T-helper 17 cell (primary cell): ENCODE measurements around the gene CDCP2. TPM values are rescaled to one million over a fixed set of nuclear protein-coding genes. Genes with fewer than 3 reads are reported as not detected.
A peak's percentile ranks its signal among the peaks of the same experiment; 100 is the strongest.
"Not testable (repeated sequence)": the region's sequence is repeated elsewhere in the genome, so short reads cannot be mapped to it uniquely, and the experiment has no call there.

Experiments
- ATAC-seq: fragments of 150-1000 bp; cut with Tn5 transposase; 2 replicates; pipeline ENCODE4 v1.10.0; 2021; ENCODE audit warnings: mild to moderate bottlenecking, moderate library complexity
- DNase-seq, 3 donors: peaks; one replicate each; pipeline versions ENCODE4 v3.0.0 to v3.0.0-alpha.2; 2020 to 2021
- H3K9me3 ChIP-seq: one replicate; pipeline ENCODE4 v1.7.0; 2013; ENCODE audit warnings: low read length, mild to moderate bottlenecking; ENCODE audit not compliant: control insufficient read depth, poor library complexity, severe bottlenecking
- H3K27ac Mint-ChIP-seq: one replicate; pipeline ENCODE4 v1.8.0; 2022; ENCODE audit warnings: mild to moderate bottlenecking, moderate library complexity, mixed read lengths
- H3K27me3 Mint-ChIP-seq: one replicate; pipeline ENCODE4 v1.8.0; 2022; ENCODE audit warnings: mixed read lengths
- H3K36me3 Mint-ChIP-seq: one replicate; pipeline ENCODE4 v1.8.0; 2022; ENCODE audit warnings: low read depth, mixed read lengths
- H3K4me1 Mint-ChIP-seq: one replicate; pipeline ENCODE4 v1.8.0; 2022; ENCODE audit warnings: mild to moderate bottlenecking, mixed read lengths
- H3K4me3 Mint-ChIP-seq: one replicate; pipeline ENCODE4 v1.8.0; 2022; ENCODE audit warnings: mild to moderate bottlenecking, moderate library complexity, mixed read lengths
- total RNA-seq, 4 donors: library from RNA in 2 of 4; stranded (reverse) in 2 of 4; gene quantifications; one replicate each; pipeline ENCODE4 v1.2.3 and lab custom pipeline; 2022 to 2026

The CDCP2 gene
- total RNA-seq, 2 donors from 2014 or later, result not detected

DNA sequence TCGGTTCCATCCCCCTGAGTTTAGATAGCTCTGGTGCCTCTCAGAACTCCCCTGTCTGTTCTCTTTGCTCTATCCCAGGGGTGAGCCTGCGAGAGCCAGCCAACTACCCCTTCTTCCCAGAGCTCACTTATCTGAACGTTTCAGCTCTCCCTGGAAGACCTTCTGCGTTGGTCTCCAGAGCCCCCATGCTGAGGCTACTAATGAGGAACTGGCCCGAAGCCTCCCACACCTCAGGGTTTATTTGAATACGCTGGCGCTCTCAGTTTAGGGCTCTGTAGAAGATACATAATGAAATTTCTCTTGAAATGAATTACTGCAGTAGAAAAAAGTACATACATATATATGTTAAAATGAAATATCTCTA, 55.9 kb downstream of the CDCP2 start:
- Mint-ChIP-seq H3K27ac (no peak overlapping the region), H3K4me1 (peaks cover 10% of the 10 kb centered on the region), H3K27me3 (no peaks in the 10 kb centered on the region), H3K4me3 (no peak overlapping the region), H3K36me3 (peaks cover 25% of the 10 kb centered on the region)
- H3K9me3 ChIP-seq, result no peaks in the 10 kb centered on the region
- DNase-seq (no peak), ATAC-seq (no peak)

DNA sequence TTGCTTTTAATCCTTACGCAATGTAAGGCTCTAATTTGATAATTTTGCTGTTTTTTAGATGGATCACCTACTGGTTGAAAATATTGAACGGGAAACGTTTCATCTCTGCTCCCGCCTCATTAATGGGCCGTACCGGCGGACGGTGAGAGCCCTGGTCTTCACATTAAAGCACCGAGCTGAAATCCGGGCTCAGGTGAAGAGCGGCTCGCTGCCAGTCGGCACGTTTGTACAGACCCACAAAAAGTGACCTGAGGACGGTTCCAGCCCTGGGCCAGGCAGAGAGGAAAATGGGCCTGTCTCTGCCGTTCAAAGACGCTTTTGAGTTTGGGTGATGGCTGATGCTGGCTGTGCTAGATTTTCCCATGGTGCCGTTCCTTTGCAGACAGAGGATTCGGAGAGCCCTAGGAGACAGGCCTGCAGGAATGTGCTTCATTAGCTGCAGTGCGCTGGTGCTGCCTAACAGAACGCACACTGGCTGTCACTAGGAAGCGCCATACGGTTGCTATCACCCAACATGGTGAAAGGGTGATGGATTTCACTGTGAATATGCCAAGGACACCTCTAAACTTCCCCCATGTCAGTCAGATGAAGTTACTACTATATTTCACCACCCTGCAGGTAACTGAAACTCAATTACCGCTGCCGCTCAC, 56.4 kb downstream of the CDCP2 start:
- no peaks in the 10 kb centered on the region for H3K27me3 Mint-ChIP-seq
- DNase-seq, result no peak
- no peak for ATAC-seq
- no peak overlapping the region for H3K27ac Mint-ChIP-seq
- H3K4me1 Mint-ChIP-seq, result peaks cover 10% of the 10 kb centered on the region
- no peaks in the 10 kb centered on the region for H3K9me3 ChIP-seq
- no peak overlapping the region for H3K4me3 Mint-ChIP-seq
- peaks cover 28% of the 10 kb centered on the region for H3K36me3 Mint-ChIP-seq

DNA sequence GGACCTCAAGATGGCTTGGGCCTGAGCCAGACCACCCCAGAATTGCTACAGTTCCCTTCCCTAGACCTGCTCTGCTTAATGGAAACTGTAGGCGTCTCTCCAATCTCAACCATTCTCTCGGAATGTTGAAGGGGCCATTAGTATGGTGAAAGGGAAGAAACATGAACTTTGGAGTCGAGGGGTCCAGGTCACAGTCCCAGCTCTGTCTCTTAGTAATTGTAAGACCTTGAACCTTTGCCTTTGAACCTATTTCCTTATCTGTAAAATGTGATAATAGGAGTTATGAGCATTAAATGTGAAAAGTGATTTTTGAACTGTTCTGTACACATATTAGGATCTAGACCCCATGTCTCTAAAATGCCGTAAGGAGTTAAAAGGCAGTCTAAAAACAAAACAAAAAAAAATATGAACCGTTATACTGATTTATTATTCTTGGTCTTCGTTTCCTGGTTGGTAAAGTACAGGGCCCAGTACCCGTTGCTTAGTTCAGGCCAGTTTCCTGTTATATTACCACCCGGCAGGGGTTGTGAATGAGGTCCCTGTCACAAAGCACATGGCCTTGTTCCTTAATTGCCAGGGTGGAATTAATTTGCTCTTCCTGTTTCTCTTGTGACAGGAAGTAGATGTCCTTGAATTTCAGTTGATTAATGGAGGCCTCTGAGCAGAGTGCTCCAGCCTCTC, 57.1 kb downstream of the CDCP2 start:
- no peaks in the 10 kb centered on the region for H3K27me3 Mint-ChIP-seq
- no peaks in the 10 kb centered on the region for H3K9me3 ChIP-seq
- H3K27ac Mint-ChIP-seq, result peak overlapping the region; percentile 60
- DNase-seq (no peak), ATAC-seq (no peak)
- H3K4me1 Mint-ChIP-seq, result peaks cover 10% of the 10 kb centered on the region
- peaks cover 28% of the 10 kb centered on the region for H3K36me3 Mint-ChIP-seq
- H3K4me3 Mint-ChIP-seq, result no peak overlapping the region

GRCh38 chr1:54094730-54095105, 58.1 kb downstream of the CDCP2 start:
- not testable (repeated sequence) for H3K9me3 ChIP-seq, ATAC-seq, DNase-seq, H3K27me3 Mint-ChIP-seq, H3K4me1 Mint-ChIP-seq, H3K4me3 Mint-ChIP-seq
- H3K36me3 Mint-ChIP-seq, result peaks cover 24% of the 10 kb centered on the region
- peak overlapping the region; percentile 60 for H3K27ac Mint-ChIP-seq

DNA sequence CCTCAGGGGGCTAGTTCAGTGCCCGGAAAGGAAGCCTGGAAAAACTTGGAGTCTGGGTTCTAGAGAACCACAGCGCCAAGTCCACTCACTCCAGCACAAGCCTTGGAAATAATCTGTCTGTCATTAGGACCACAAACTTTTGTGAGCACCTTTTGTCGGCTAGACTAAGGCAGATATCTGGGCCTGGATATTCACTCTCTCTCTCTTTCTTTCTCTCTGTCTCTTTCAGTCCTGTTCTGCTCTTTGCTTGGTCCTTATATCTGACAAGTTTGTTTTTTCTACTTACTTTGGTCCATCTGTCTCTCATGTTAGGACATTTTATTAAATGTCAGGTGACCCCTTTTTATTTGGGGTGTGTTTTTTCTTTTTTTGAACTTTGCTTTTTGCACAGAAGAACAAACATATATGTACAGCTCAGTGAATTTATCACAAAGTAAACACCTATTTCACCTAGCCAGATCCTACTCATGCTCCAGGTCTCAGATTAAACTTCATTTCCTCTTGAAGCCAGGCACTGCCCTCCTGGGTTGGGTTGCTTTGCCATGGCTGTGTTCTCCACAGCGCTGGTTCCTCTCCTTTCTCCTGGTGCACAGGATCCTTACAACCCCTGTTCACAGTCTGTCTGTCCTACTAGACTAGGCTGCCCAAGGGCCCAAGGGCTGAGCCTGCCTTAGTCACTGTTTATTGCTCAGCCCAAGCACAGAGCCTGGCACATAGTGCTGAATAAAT, 58.6 kb downstream of the CDCP2 start:
- H3K4me1 Mint-ChIP-seq, result peaks cover 10% of the 10 kb centered on the region
- H3K27ac Mint-ChIP-seq, result peak overlapping the region; percentile 60
- H3K36me3 Mint-ChIP-seq, result peaks cover 23% of the 10 kb centered on the region
- H3K27me3 Mint-ChIP-seq, result no peaks in the 10 kb centered on the region
- no peaks in the 10 kb centered on the region for H3K9me3 ChIP-seq
- H3K4me3 Mint-ChIP-seq, result no peak overlapping the region
- DNase-seq, result no peak
- no peak for ATAC-seq

DNA sequence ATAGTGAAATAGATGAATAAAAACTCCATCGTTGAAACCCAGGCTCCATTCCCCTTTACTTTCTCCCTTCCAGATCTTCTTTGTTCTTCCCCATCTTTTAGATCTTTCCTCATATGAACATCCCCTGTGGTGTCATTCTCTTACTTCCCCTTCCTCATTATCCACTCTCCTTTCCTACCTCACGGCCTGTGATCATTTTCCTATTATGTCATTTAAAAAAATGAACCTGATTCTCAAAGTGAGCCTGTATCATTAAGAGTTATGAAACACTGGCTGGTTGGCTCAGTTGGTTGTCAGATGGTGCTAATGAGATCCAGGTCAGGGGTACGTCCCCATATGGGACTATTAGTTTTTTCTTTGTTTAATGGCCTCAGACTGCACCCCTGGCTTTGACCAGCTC, 61.1 kb downstream of the CDCP2 start:
- no peaks in the 10 kb centered on the region for H3K9me3 ChIP-seq
- DNase-seq (no peak), ATAC-seq (no peak)
- Mint-ChIP-seq H3K36me3 (peaks cover 13% of the 10 kb centered on the region), H3K27ac (no peak overlapping the region), H3K27me3 (no peaks in the 10 kb centered on the region), H3K4me1 (peaks cover 5% of the 10 kb centered on the region), H3K4me3 (no peak overlapping the region)

DNA sequence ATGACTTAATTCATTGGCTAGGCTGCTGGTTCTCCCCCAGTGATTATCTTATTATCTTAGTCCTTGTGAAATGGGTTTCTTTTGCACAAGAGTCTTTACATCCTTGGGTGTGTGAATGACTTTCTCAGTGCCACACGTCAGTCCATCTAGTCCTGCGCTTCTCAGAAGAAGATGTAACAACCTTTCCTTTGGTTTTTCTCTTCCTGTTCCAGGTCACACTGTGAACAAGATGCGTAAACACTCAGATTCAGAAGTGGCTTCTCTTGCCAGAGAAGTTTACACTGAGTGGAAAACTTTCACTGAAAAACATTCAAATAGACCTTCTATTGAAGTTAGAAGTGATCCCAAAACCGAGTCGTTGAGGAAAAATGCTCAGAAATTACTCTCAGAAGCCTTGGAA, 64.4 kb downstream of the CDCP2 start:
- Mint-ChIP-seq H3K4me3 (no peak overlapping the region), H3K36me3 (peaks cover 9% of the 10 kb centered on the region), H3K27ac (no peak overlapping the region), H3K4me1 (peaks cover 8% of the 10 kb centered on the region), H3K27me3 (no peaks in the 10 kb centered on the region)
- DNase-seq (no peak), ATAC-seq (no peak)
- H3K9me3 ChIP-seq, result no peaks in the 10 kb centered on the region

DNA sequence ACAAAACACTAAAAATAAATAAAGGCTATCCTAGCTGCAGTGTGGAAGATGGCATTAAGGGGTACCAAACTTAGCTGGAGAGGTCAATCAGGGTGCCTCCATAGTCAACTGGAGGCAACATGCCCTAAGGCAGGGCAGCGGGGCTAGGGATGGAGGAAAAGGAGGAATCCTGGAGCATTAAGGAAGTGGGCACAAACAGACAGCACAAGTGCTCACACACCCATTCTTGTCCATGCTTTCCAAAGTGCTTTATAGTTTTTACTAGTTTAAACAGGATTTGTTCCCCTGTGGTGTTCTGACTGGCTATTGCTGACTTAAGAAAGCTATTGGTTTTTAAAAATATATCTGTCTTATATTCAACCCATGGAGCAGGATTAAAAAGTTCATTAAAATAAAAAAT, 66.0 kb downstream of the CDCP2 start:
- no peak for ATAC-seq
- H3K4me1 Mint-ChIP-seq, result peaks cover 11% of the 10 kb centered on the region
- no peaks in the 10 kb centered on the region for H3K27me3 Mint-ChIP-seq
- H3K4me3 Mint-ChIP-seq, result no peak overlapping the region
- no peaks in the 10 kb centered on the region for H3K9me3 ChIP-seq
- peaks cover 10% of the 10 kb centered on the region for H3K36me3 Mint-ChIP-seq
- H3K27ac Mint-ChIP-seq, result no peak overlapping the region
- DNase-seq, result no peak

GRCh38 chr1:54084794-54085193, 68.0 kb downstream of the CDCP2 start:
- H3K36me3 Mint-ChIP-seq, result peaks cover 7% of the 10 kb centered on the region
- H3K4me3 Mint-ChIP-seq, result no peak overlapping the region
- no peak overlapping the region for H3K27ac Mint-ChIP-seq
- DNase-seq, result no peak
- no peaks in the 10 kb centered on the region for H3K27me3 Mint-ChIP-seq
- peaks cover 14% of the 10 kb centered on the region for H3K4me1 Mint-ChIP-seq
- no peak for ATAC-seq
- no peaks in the 10 kb centered on the region for H3K9me3 ChIP-seq

Other genes starting within 250 kb of the CDCP2 start
- 10 to 100 TPM; 17.3 to 23.7 TPM for gene IFT25, start 207.3 kb downstream of the CDCP2 start, total RNA-seq
- gene LRRC42, start 206.7 kb downstream of the CDCP2 start, total RNA-seq, result 1 to 10 TPM; 5.8 to 7.4 TPM
- gene LDLRAD1, start 134.8 kb downstream of the CDCP2 start, total RNA-seq, result not detected
- 100 to 1,000 TPM; 145 to 160 TPM for gene TMEM59, start 99.8 kb downstream of the CDCP2 start, total RNA-seq
- gene TCEANC2, start 99.4 kb downstream of the CDCP2 start, total RNA-seq, result 1 to 10 TPM; 4.5 to 4.7 TPM
- 1 to 10 TPM; 2.9 to 4.6 TPM for gene CYB5RL, start 47.0 kb upstream of the CDCP2 start, total RNA-seq
- gene MRPL37, start 47.2 kb upstream of the CDCP2 start, total RNA-seq, result 10 to 100 TPM; 25.7 to 29.8 TPM